Progenitor cell of endocrine pancreas (in vitro differentiated cells): Measurements from ENCODE around the gene IFT27. TPM values are rescaled to one million over a fixed set of nuclear protein-coding genes. Genes with fewer than 3 reads are reported as not detected.

Experiments used
- DNase-seq: peaks from one replicate; pipeline ENCODE4 v3.0.0; 2021; ENCODE audit warnings: low spot score; ENCODE audit not compliant: unreplicated experiment
- H3K27ac Mint-ChIP-seq: 2 replicates; pipeline ENCODE4 v1.8.0; 2021; ENCODE audit warnings: mild to moderate bottlenecking, moderate library complexity, mixed read lengths
- H3K27me3 Mint-ChIP-seq: 2 replicates; pipeline ENCODE4 v1.8.0; 2021; ENCODE audit warnings: mixed read lengths
- H3K36me3 Mint-ChIP-seq: 2 replicates; pipeline ENCODE4 v1.8.0; 2022; ENCODE audit warnings: mixed read lengths; ENCODE audit not compliant: insufficient read depth
- H3K4me1 Mint-ChIP-seq: 2 replicates; pipeline ENCODE4 v1.8.0; 2021; ENCODE audit warnings: low read depth, mixed read lengths
- H3K4me3 Mint-ChIP-seq: 2 replicates; pipeline ENCODE4 v1.8.0; 2021; ENCODE audit warnings: low read depth, mild to moderate bottlenecking, moderate library complexity, mixed read lengths
- H3K9me3 Mint-ChIP-seq: 2 replicates; pipeline ENCODE4 v1.8.0; 2021; ENCODE audit warnings: low read depth, mixed read lengths
- total RNA-seq: library from RNA; stranded (reverse); gene quantifications from 2 replicates; pipeline ENCODE4 v1.2.1, GENCODE V29; 2021
- TF ChIP-seq, protein P1 (sequence below): fragments of 200-600 bp; sonication (generic); IDR thresholded peaks from one replicate; pipeline ENCODE4 v1.5.0; 2021; ENCODE audit warnings: antibody characterized with exemption, mild to moderate bottlenecking; ENCODE audit not compliant: unreplicated experiment

Gene IFT27
- total RNA-seq, 1 donor from 2014 or later: 52.3 TPM

GRCh38 chr22:36764641-36765040 lies 11.3 kb downstream of the IFT27 start:
- Mint-ChIP-seq H3K4me1 (no peaks in the 10 kb centered on the region), H3K27ac (no peak overlapping the region), H3K4me3 (no peak overlapping the region), H3K9me3 (no peaks in the 10 kb centered on the region), H3K27me3 (no peaks in the 10 kb centered on the region), H3K36me3 (peaks cover 10% of the 10 kb centered on the region)
- TF ChIP-seq, protein P1, sequence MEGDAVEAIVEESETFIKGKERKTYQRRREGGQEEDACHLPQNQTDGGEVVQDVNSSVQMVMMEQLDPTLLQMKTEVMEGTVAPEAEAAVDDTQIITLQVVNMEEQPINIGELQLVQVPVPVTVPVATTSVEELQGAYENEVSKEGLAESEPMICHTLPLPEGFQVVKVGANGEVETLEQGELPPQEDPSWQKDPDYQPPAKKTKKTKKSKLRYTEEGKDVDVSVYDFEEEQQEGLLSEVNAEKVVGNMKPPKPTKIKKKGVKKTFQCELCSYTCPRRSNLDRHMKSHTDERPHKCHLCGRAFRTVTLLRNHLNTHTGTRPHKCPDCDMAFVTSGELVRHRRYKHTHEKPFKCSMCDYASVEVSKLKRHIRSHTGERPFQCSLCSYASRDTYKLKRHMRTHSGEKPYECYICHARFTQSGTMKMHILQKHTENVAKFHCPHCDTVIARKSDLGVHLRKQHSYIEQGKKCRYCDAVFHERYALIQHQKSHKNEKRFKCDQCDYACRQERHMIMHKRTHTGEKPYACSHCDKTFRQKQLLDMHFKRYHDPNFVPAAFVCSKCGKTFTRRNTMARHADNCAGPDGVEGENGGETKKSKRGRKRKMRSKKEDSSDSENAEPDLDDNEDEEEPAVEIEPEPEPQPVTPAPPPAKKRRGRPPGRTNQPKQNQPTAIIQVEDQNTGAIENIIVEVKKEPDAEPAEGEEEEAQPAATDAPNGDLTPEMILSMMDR: no peak
- DNase-seq: no peak

DNA sequence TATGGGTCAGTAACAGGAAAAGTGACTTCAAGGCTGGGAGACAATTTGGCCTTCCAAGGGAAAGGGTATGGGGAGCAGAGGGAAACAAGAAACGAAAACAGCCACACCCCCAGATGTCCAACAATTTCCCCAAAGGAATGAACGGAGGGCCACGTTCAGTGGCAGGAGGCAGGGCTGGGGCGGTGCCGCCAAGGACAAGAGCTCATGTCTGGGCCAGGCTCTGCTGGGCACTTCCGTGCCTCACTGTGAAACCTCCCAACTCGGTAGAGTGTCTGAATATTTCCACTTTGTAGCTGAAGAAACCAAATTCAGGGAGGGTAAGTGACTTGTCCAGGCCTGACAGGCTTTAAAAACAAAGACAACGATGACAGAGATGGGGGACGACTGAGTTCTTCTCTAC lies 11.9 kb downstream of the IFT27 start:
- no peaks in the 10 kb centered on the region for H3K27me3 Mint-ChIP-seq
- TF ChIP-seq, protein P1: no peak
- no peak overlapping the region for H3K27ac Mint-ChIP-seq
- no peaks in the 10 kb centered on the region for H3K9me3 Mint-ChIP-seq
- DNase-seq: no peak
- no peak overlapping the region for H3K4me3 Mint-ChIP-seq
- H3K4me1 Mint-ChIP-seq: no peaks in the 10 kb centered on the region
- H3K36me3 Mint-ChIP-seq: peaks cover 10% of the 10 kb centered on the region

GRCh38 chr22:36763576-36763975 lies 12.3 kb downstream of the IFT27 start:
- Mint-ChIP-seq H3K9me3 (no peaks in the 10 kb centered on the region), H3K27ac (no peak overlapping the region), H3K36me3 (peaks cover 10% of the 10 kb centered on the region), H3K27me3 (no peaks in the 10 kb centered on the region), H3K4me3 (no peak overlapping the region), H3K4me1 (no peaks in the 10 kb centered on the region)
- TF ChIP-seq, protein P1: no peak
- no peak for DNase-seq

DNA sequence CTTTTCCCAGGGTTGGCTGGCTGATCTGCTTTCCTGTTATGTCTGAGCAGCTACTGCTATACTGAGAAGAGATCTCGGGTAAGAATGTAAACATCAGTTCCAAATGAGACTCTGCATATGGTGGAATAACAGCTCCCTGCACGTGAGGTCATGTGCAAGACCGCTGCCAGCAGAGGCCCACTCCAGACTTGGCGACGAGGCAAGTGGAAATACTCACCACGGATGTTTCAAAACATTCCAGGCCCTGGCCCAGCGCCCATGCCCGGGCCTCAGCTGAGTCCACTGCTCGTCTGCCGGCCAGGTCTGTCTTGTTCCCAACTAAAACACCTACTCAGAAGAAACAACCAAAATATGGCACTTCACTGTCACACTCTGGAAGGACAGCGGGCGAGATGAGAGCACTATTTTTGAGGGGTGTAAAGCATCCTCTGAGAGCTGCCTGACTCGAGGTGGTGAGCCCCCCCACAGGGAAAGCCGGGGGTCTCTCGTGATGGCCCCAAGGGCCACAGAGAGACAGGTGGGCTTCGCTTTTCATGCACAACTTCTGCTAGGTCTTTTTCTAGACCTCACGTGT lies 13.1 kb downstream of the IFT27 start:
- Mint-ChIP-seq H3K4me3 (no peak overlapping the region), H3K36me3 (peaks cover 10% of the 10 kb centered on the region), H3K27ac (no peak overlapping the region), H3K9me3 (no peaks in the 10 kb centered on the region), H3K4me1 (no peaks in the 10 kb centered on the region), H3K27me3 (no peaks in the 10 kb centered on the region)
- TF ChIP-seq, protein P1: no peak
- DNase-seq: no peak

GRCh38 chr22:36761553-36762240 lies 14.2 kb downstream of the IFT27 start:
- Mint-ChIP-seq H3K36me3 (peaks cover 12% of the 10 kb centered on the region), H3K4me1 (no peaks in the 10 kb centered on the region), H3K4me3 (no peak overlapping the region), H3K27me3 (no peaks in the 10 kb centered on the region), H3K9me3 (no peaks in the 10 kb centered on the region), H3K27ac (no peak overlapping the region)
- TF ChIP-seq, protein P1: no peak
- DNase-seq: no peak
